A549 treated with GW870086 at 1 μM for 4 hours (cell line): ENCODE data around the gene CGREF1. TPM values are rescaled to one million over a fixed set of nuclear protein-coding genes. Genes with fewer than 3 reads are reported as not detected.

ENCODE experiments used
- total RNA-seq: library from RNA; stranded (reverse); fragments of 200-300 nt; extraction: Qiagen RNA extraction; gene quantifications from 5 replicates; pipeline ENCODE4 v1.2.3, GENCODE V29; 2022; ENCODE audit warnings: low read depth

CGREF1 gene
- 5.7 to 8.6 TPM (median 7.6 TPM) in 5 replicates for total RNA-seq

GRCh38 chr2:27118525-27119329 lies at the start of gene CGREF1:
Gene CGREF1, minus strand, starts transcription at chr2:27119128. Its CDS starts 14,762 bp downstream, at chr2:27104366.

GRCh38 chr2:27148801-27149439 lies 30.0 kb upstream of the CGREF1 start, which contains the start of gene TCF23:
Gene TCF23, plus strand, starts transcription at chr2:27149004. Its CDS starts 130 bp downstream, at chr2:27149134.

GRCh38 chr2:27139310-27139709 lies 20.4 kb upstream of the CGREF1 start, which contains the start of gene PRR30:
Gene PRR30, minus strand, starts transcription at chr2:27139410. Its CDS starts 1,081 bp downstream, at chr2:27138329.

GRCh38 chr2:27133905-27134780 lies 15.2 kb upstream of the CGREF1 start, which contains the start of gene PREB:
Gene PREB, minus strand, starts transcription at chr2:27134636. Its CDS starts 215 bp downstream, at chr2:27134421.

GRCh38 chr2:27123302-27124150 lies 4.6 kb upstream of the CGREF1 start, which contains the start of gene ABHD1:
Gene ABHD1, plus strand, starts transcription at chr2:27123815. Its CDS starts 134 bp downstream, at chr2:27123949.

GRCh38 chr2:27086724-27087593 lies 32.0 kb downstream of the CGREF1 start, which contains the start of gene KHK:
Gene KHK, plus strand, starts transcription at chr2:27086772. Its CDS starts 488 bp downstream, at chr2:27087260.

GRCh38 chr2:27078267-27079194 lies 40.4 kb downstream of the CGREF1 start, which contains the start of gene EMILIN1:
Gene EMILIN1, plus strand, starts transcription at chr2:27078615. Its CDS starts 451 bp downstream, at chr2:27079066.

GRCh38 chr2:27071277-27071989 lies 47.5 kb downstream of the CGREF1 start, which contains the start of gene OST4:
Gene OST4, minus strand, starts transcription at chr2:27071654.

GRCh38 chr2:27050996-27051901 lies 67.7 kb downstream of the CGREF1 start, which contains the start of gene AGBL5:
Gene AGBL5, plus strand, starts transcription at chr2:27051668. Its CDS starts 1,291 bp downstream, at chr2:27052959.

Other genes with a start within 250 kb of the CGREF1 start
- gene MAPRE3, start 148.5 kb downstream of the CGREF1 start, total RNA-seq: 9.9 to 14.1 TPM (median 11.9 TPM) in 5 replicates
- 54.4 to 68.6 TPM (median 67.5 TPM) in 5 replicates for gene TMEM214, start 86.2 kb downstream of the CGREF1 start, total RNA-seq
- 28.3 to 34.2 TPM (median 31.0 TPM) in 5 replicates for gene AGBL5, start 67.5 kb downstream of the CGREF1 start, total RNA-seq
- 525 to 622 TPM (median 552 TPM) in 5 replicates for gene OST4, start 47.5 kb downstream of the CGREF1 start, total RNA-seq
- 0.32 to 0.56 TPM (median 0.45 TPM) in 5 replicates for gene EMILIN1, start 40.5 kb downstream of the CGREF1 start, total RNA-seq
- gene KHK, start 32.4 kb downstream of the CGREF1 start, total RNA-seq: 7.8 to 11.8 TPM (median 9.5 TPM) in 5 replicates
- 0.98 to 2.3 TPM (median 1.5 TPM) in 5 replicates for gene ABHD1, start 4.7 kb upstream of the CGREF1 start, total RNA-seq
- gene PREB, start 15.5 kb upstream of the CGREF1 start, total RNA-seq: 48.6 to 60.4 TPM (median 59.1 TPM) in 5 replicates
- not detected in 5 replicates for gene PRR30, start 20.3 kb upstream of the CGREF1 start, total RNA-seq
- not detected in 5 replicates for gene TCF23, start 29.9 kb upstream of the CGREF1 start, total RNA-seq
- 214 to 222 TPM (median 218 TPM) in 5 replicates for gene ATRAID, start 92.9 kb upstream of the CGREF1 start, total RNA-seq
- gene SLC5A6, start 93.1 kb upstream of the CGREF1 start, total RNA-seq: 63.5 to 74.6 TPM (median 69.6 TPM) in 5 replicates
- gene CAD, start 98.2 kb upstream of the CGREF1 start, total RNA-seq: 49.8 to 63.2 TPM (median 59.4 TPM) in 5 replicates
- 3.0 to 4.1 TPM (median 3.5 TPM) in 5 replicates for gene SLC30A3, start 143.9 kb upstream of the CGREF1 start, total RNA-seq
- not detected in 5 replicates for gene DNAJC5G, start 156.3 kb upstream of the CGREF1 start, total RNA-seq
- 0.67 to 1.1 TPM (median 0.72 TPM) in 5 replicates for gene TRIM54, start 163.3 kb upstream of the CGREF1 start, total RNA-seq
- gene UCN, start 189.3 kb upstream of the CGREF1 start, total RNA-seq: 1.0 to 2.5 TPM (median 1.2 TPM) in 5 replicates
- gene MPV17, start 204.0 kb upstream of the CGREF1 start, total RNA-seq: 82.3 to 96.7 TPM (median 86.5 TPM) in 5 replicates
- gene GTF3C2, start 237.6 kb upstream of the CGREF1 start, total RNA-seq: 56.5 to 64.6 TPM (median 61.4 TPM) in 5 replicates